Right lobe of liver (tissue), 4 donors: Measurements from ENCODE around the gene METTL17.
"Not testable (repeated sequence)": the region's sequence is repeated elsewhere in the genome, so short reads cannot be mapped to it uniquely, and the experiment has no call there.

ENCODE experiments used
- POLR2A ChIP-seq: fragments of 450-650 bp; IDR thresholded peaks from one replicate; pipeline ENCODE4 v1.6.1; 2017; ENCODE audit warnings: antibody characterized with exemption, mild to moderate bottlenecking
- TF ChIP-seq, protein P1 (sequence below), 4 donors: fragments of 200-600 bp in 3 of 4; fragments of 450-650 bp in 1 of 4; IDR thresholded peaks; one replicate each; pipeline versions ENCODE4 v1.5.1 to v1.8.0; 2016 to 2022; ENCODE audit warnings: antibody characterized with exemption in 4 of 4, mild to moderate bottlenecking in 2 of 4
- donor health status: DM: no; HTN: no; CAD: no.
- donor health status: DM: no; HTN: no; CAD: no.
- donor health status: DM: no; HTN: yes; CAD: no.

GRCh38 chr14:20945146-20945545, 44.6 kb upstream of the METTL17 start:
- TF ChIP-seq, protein P1, sequence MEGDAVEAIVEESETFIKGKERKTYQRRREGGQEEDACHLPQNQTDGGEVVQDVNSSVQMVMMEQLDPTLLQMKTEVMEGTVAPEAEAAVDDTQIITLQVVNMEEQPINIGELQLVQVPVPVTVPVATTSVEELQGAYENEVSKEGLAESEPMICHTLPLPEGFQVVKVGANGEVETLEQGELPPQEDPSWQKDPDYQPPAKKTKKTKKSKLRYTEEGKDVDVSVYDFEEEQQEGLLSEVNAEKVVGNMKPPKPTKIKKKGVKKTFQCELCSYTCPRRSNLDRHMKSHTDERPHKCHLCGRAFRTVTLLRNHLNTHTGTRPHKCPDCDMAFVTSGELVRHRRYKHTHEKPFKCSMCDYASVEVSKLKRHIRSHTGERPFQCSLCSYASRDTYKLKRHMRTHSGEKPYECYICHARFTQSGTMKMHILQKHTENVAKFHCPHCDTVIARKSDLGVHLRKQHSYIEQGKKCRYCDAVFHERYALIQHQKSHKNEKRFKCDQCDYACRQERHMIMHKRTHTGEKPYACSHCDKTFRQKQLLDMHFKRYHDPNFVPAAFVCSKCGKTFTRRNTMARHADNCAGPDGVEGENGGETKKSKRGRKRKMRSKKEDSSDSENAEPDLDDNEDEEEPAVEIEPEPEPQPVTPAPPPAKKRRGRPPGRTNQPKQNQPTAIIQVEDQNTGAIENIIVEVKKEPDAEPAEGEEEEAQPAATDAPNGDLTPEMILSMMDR (IDR thresholded peaks at IDR 0.05) = not testable (repeated sequence)
- TF ChIP-seq POLR2A = not testable (repeated sequence)
